Measurements from ENCODE around the gene MYO5A.
A peak's percentile ranks its signal among the peaks of the same experiment; 100 is the strongest.

MYO5A gene

GRCh38 chr15:52527911-52528563 is 643 bp downstream of the MYO5A start:
- DNase-seq = peak; percentile 35
- 7% methylated on average over 28 of the region's 32 CpGs for WGBS

GRCh38 chr15:52527196-52527910 is 1.3 kb downstream of the MYO5A start:
- H3K23ac ChIP-seq (ENCODE audit: low read length in 2 of 2) = no peak overlapping the region
- H2BK120ac ChIP-seq (ENCODE audit: low read depth, low read length) = no peak overlapping the region
- no peak for DNase-seq
- no peak overlapping the region for H3K14ac ChIP-seq (ENCODE audit: low read length in 2 of 2)
- no peak overlapping the region for H3K4ac ChIP-seq (ENCODE audit: low read depth in 1 of 2, low read length in 2 of 2)
- H3K9me3 ChIP-seq (ENCODE audit: control insufficient read depth, low read length) = no peaks in the 10 kb centered on the region
- no peak overlapping the region for H4K91ac ChIP-seq (ENCODE audit: low read length)
- no peak overlapping the region for H3K27ac ChIP-seq (ENCODE audit: low read length, poor library complexity, severe bottlenecking)
- H3K9ac ChIP-seq (ENCODE audit: low read length) = peak overlapping the region; percentile 89
- H3K27me3 ChIP-seq (ENCODE audit: control insufficient read depth in 1 of 2, insufficient read depth in 1 of 2, low read length in 2 of 2) = peaks cover 9 to 19% of the 10 kb centered on the region in 2 experiments
- H4K8ac ChIP-seq (ENCODE audit: low read length) = no peak overlapping the region
- peaks cover 5% of the 10 kb centered on the region for H3K4me1 ChIP-seq (ENCODE audit: control insufficient read depth, insufficient read depth, low read depth, low read length)
- no peak overlapping the region for H2BK12ac ChIP-seq (ENCODE audit: low read length in 2 of 2)
- H3K4me2 ChIP-seq (ENCODE audit: low read length, poor library complexity, severe bottlenecking) = no peak overlapping the region
- H2AK5ac ChIP-seq (ENCODE audit: low read length, severe bottlenecking) = no peak overlapping the region
- WGBS = 91% methylated on average over 4 of the region's 7 CpGs
- no peak overlapping the region for H2BK15ac ChIP-seq (ENCODE audit: low read depth, poor library complexity, severe bottlenecking)
- peak overlapping the region in 1 of 2 experiments; percentile 93 for H3K4me3 ChIP-seq (ENCODE audit: insufficient read depth in 1 of 2, low read depth in 1 of 2, low read length in 2 of 2)
- no peak overlapping the region for H2AFZ ChIP-seq (ENCODE audit: low read depth, low read length)
- no peak overlapping the region for H2BK5ac ChIP-seq (ENCODE audit: low read depth, low read length, poor library complexity, severe bottlenecking)
- H3K79me1 ChIP-seq (replicated peaks; ENCODE audit: low read length, poor library complexity, severe bottlenecking) = peaks cover 6% of the 10 kb centered on the region
- H3K18ac ChIP-seq (ENCODE audit: low read depth in 1 of 2, low read length in 2 of 2) = no peak overlapping the region
- H3K36me3 ChIP-seq (ENCODE audit: control insufficient read depth in 1 of 2, insufficient read depth in 2 of 2, low read depth in 1 of 2, low read length in 2 of 2) = no peaks in the 10 kb centered on the region

More at GRCh38 chr15:52527911-52528563, 643 bp downstream of the MYO5A start:
- no peak overlapping the region for H4K91ac ChIP-seq (ENCODE audit: low read length)
- peak overlapping the region; percentile 80 to 85 for H3K18ac ChIP-seq (ENCODE audit: low read depth in 1 of 2, low read length in 2 of 2)
- H3K27me3 ChIP-seq (ENCODE audit: control insufficient read depth in 1 of 2, insufficient read depth in 1 of 2, low read length in 2 of 2) = peaks cover 9 to 19% of the 10 kb centered on the region in 2 experiments
- peak overlapping the region; percentile 82 to 93 for H3K4me3 ChIP-seq (ENCODE audit: insufficient read depth in 1 of 2, low read depth in 1 of 2, low read length in 2 of 2)
- peaks cover 6% of the 10 kb centered on the region for H3K79me1 ChIP-seq (replicated peaks; ENCODE audit: low read length, poor library complexity, severe bottlenecking)
- peak overlapping the region in 1 of 2 experiments; percentile 88 for H3K14ac ChIP-seq (ENCODE audit: low read length in 2 of 2)
- H3K36me3 ChIP-seq (ENCODE audit: control insufficient read depth in 1 of 2, insufficient read depth in 2 of 2, low read depth in 1 of 2, low read length in 2 of 2) = no peaks in the 10 kb centered on the region
- no peak overlapping the region for H3K27ac ChIP-seq (ENCODE audit: low read length, poor library complexity, severe bottlenecking)
- peak overlapping the region; percentile 96 for H3K4me2 ChIP-seq (ENCODE audit: low read length, poor library complexity, severe bottlenecking)
- peak overlapping the region; percentile 26 for H2BK15ac ChIP-seq (ENCODE audit: low read depth, poor library complexity, severe bottlenecking)
- peak overlapping the region; percentile 89 for H3K9ac ChIP-seq (ENCODE audit: low read length)
- H3K23ac ChIP-seq (ENCODE audit: low read length in 2 of 2) = peak overlapping the region in 1 of 2 experiments; percentile 64
- peaks cover 5% of the 10 kb centered on the region for H3K4me1 ChIP-seq (ENCODE audit: control insufficient read depth, insufficient read depth, low read depth, low read length)
- H4K8ac ChIP-seq (ENCODE audit: low read length) = peak overlapping the region; percentile 51
- no peak overlapping the region for H2AK5ac ChIP-seq (ENCODE audit: low read length, severe bottlenecking)
- peak overlapping the region in 1 of 2 experiments; percentile 40 for H3K4ac ChIP-seq (ENCODE audit: low read depth in 1 of 2, low read length in 2 of 2)
- H2BK5ac ChIP-seq (ENCODE audit: low read depth, low read length, poor library complexity, severe bottlenecking) = no peak overlapping the region
- H3K9me3 ChIP-seq (ENCODE audit: control insufficient read depth, low read length) = no peaks in the 10 kb centered on the region
- H2AFZ ChIP-seq (ENCODE audit: low read depth, low read length) = peak overlapping the region; percentile 94
- peak overlapping the region in 1 of 2 experiments; percentile 60 for H2BK12ac ChIP-seq (ENCODE audit: low read length in 2 of 2)
- H2BK120ac ChIP-seq (ENCODE audit: low read depth, low read length) = peak overlapping the region; percentile 92

- Histone ChIP-seq H3K79me1 (replicated peaks; ENCODE audit: low read length, poor library complexity, severe bottlenecking) (peaks cover 22% of the 10 kb centered on the region), H2AFZ (ENCODE audit: low read depth, low read length) (no peak overlapping the region), H3K14ac (ENCODE audit: low read length in 2 of 2) (no peak overlapping the region), H2BK15ac (ENCODE audit: low read depth, poor library complexity, severe bottlenecking) (no peak overlapping the region), H3K4ac (ENCODE audit: low read depth in 1 of 2, low read length in 2 of 2) (no peak overlapping the region), H3K9me3 (ENCODE audit: control insufficient read depth, low read length) (no peaks in the 10 kb centered on the region), H3K27ac (ENCODE audit: low read length, poor library complexity, severe bottlenecking) (no peak overlapping the region), H3K36me3 (ENCODE audit: control insufficient read depth in 1 of 2, insufficient read depth in 2 of 2, low read depth in 1 of 2, low read length in 2 of 2) (no peaks in the 10 kb centered on the region), H4K8ac (ENCODE audit: low read length) (no peak overlapping the region), H3K4me1 (ENCODE audit: control insufficient read depth, insufficient read depth, low read depth, low read length) (peaks cover 4% of the 10 kb centered on the region), H2BK120ac (ENCODE audit: low read depth, low read length) (no peak overlapping the region), H3K23ac (ENCODE audit: low read length in 2 of 2) (no peak overlapping the region), H2BK12ac (ENCODE audit: low read length in 2 of 2) (no peak overlapping the region), H2BK5ac (ENCODE audit: low read depth, low read length, poor library complexity, severe bottlenecking) (no peak overlapping the region), H3K27me3 (ENCODE audit: control insufficient read depth in 1 of 2, insufficient read depth in 1 of 2, low read length in 2 of 2) (no peaks in the 10 kb centered on the region), H4K91ac (ENCODE audit: low read length) (no peak overlapping the region), H3K18ac (ENCODE audit: low read depth in 1 of 2, low read length in 2 of 2) (no peak overlapping the region), H2AK5ac (ENCODE audit: low read length, severe bottlenecking) (no peak overlapping the region), H3K4me2 (ENCODE audit: low read length, poor library complexity, severe bottlenecking) (no peak overlapping the region), H3K9ac (ENCODE audit: low read length) (peak overlapping the region; percentile 86), H3K4me3 (ENCODE audit: insufficient read depth in 1 of 2, low read depth in 1 of 2, low read length in 2 of 2) (no peak overlapping the region)
- 85% methylated on average over 2 of the region's 4 CpGs for WGBS
- DNase-seq = no peak
Observed at GRCh38 chr15:52524223-52525136, 4.2 kb downstream of the MYO5A start.

All from mesenchymal stem cell (in vitro differentiated cells and primary cell).